GM19463 (cell line): ENCODE results near the gene ACSS2.

Experiments
- ATAC-seq: cut with Tn5 transposase; IDR thresholded peaks from one replicate; pipeline ENCODE4 v1.9.1; 2021; ENCODE audit warnings: mild to moderate bottlenecking, moderate library complexity; ENCODE audit not compliant: unreplicated experiment

Gene ACSS2

GRCh38 chr20:34945315-34946077, 69.1 kb downstream of the ACSS2 start:
- ATAC-seq, result no peak

DNA sequence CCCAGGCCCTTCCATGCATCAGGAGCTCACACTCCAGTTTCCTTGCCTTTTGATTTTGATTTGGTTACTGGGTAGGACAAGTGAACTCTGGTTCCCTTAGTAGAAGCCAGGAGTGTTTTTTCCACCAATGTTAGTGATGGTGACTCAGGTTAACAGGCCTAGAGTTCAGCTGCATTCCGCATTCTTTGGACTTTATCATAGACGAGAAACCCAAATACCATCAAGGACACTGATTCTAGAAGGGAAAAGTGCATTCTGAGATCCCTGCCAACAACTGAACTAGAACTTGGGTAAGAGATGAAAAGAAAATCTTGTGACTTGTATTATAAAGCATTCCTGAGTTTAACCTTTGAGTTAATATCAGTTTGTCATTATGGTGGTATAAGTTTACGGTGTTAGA, 70.2 kb downstream of the ACSS2 start:
- ATAC-seq, result no peak

GRCh38 chr20:34947336-34947735, 70.9 kb downstream of the ACSS2 start:
- ATAC-seq, result no peak

GRCh38 chr20:34948030-34948429, 71.6 kb downstream of the ACSS2 start:
- ATAC-seq, result no peak

- no peak for ATAC-seq
Observed at GRCh38 chr20:34949120-34949519, 72.7 kb downstream of the ACSS2 start.

GRCh38 chr20:34951252-34951651, 74.8 kb downstream of the ACSS2 start:
- no peak for ATAC-seq

DNA sequence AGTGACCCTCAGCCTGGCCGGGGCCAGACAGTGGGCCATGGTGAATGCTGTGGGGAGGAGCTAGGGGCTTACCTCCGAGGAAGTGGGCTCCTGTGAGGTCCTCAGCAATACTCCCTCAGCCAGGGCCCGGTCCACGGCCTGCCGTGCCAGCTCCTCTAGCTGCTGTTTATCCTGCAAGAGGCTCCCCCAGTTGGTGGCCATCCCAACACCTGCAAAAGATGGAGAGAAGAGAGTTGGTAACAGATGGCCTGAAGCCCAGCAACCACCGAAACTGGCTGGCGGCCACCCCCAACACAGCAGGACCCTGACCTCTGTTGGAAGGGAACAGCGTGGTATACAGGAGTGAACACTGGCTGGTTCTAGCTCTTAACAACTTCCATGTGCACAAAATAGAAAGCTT, 75.2 kb downstream of the ACSS2 start:
- no peak for ATAC-seq

DNA sequence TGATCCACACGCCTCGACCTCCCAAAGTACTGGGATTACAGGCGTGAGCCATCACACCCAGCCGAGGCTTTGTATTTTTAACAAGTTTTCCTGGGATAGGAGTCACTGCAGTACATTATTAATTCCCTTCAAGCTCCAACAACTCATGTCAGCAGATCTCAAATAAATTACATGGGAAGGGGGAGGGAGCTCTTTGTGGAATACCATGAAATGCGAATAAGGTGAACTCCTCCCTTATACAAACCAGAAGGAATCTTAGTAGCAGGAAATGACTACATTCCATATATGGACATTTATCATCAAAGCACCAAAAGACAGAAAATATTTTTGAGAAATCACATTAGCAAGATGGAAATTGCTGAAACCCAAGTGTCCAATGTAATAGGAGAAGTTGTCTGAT, 76.3 kb downstream of the ACSS2 start:
- ATAC-seq, result no peak

- no peak for ATAC-seq
Observed at GRCh38 chr20:34953960-34954359, 77.5 kb downstream of the ACSS2 start.

- ATAC-seq, result no peak
Observed at GRCh38 chr20:34954904-34955230, 78.5 kb downstream of the ACSS2 start.

DNA sequence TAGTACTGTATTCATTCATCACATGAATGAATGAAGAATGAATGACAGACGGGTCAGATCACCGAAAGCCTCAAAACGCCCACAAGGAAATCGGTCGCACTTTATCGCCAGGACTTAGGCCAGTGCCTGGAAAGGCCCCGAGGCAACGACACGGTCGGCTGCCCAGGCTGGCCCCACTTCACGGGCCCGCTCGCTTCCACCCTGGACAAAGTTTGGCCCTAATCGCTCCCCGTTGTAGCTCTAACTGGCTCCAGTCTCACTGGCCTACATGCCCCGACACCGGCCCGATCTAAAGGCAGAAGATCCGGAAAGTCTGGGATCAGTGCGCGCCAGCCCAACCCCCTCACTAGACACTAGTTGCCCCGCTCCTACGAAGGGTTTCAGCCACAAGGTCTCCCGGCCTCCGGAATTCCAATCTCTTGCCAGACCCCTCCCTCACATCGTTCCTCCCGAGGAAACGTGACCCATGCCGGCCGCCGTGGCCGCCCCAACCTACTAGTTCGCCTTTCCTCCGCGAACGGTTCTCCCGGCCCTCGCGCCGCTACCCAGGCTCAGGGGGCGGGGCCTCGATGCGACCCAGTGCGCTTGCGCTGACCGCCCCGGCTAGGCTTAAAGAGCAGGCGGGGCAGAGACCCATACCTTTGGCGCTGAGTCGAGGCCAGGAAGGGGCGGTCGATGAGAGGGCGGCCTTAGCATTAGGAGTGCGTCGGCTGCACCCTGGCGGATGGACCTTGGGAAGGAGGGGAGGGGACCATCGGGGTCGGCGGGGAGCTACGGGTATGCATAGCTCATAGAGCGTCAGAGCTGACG, 79.0 kb downstream of the ACSS2 start, which contains the start of the genes GSS and MYH7B:
Gene GSS, minus strand, starts transcription at position 576 of the 810 bp plus-strand sequence. CDS start 3,954 bp downstream, outside the sequence.
Gene MYH7B, plus strand, starts transcription at position 638 of the 810 bp plus-strand sequence. CDS start 22,138 bp downstream, outside the sequence.
- ATAC-seq, result peak; percentile 90

DNA sequence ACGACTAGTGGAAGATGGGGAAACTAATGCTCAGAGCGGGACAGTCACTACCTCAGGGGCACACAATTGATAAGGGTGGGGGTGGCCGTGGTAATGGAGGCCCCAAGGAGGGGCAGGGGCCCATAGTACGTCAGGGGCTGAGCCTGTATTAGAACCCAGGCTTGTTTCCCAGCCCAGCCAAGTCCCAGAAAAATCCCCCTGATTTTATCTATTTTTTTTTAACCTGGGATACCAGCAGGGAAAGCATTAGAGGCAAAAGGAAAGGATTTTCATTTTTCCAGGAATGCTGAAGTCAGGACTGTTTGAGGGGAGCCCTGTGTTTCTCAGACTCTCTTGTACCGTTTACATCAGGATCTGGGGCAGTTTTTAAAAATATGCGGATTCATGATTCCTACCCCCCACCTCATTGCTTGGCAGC, 79.6 kb downstream of the ACSS2 start:
- no peak for ATAC-seq

- no peak for ATAC-seq
Observed at GRCh38 chr20:34956751-34957472, 80.5 kb downstream of the ACSS2 start.

DNA sequence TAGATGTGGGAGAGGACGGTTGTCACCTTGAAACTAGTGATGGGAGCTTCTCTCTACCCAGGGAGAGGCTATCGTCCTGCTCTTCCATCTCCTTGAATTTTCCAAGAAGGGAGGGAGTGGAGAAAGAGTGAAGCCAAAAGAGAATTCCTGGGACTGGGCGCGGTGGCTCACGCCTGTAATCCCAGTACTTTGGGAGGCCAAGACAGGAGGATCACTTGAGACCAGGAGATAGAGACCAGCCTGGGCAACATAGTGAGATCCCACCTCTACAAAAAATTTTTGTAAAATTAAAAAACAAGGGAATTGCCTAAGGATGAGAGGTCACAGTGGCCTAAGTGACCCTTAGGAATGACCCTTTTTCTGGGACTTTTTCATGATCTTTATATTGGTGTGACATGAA, 88.1 kb downstream of the ACSS2 start:
- ATAC-seq, result no peak

GRCh38 chr20:34965051-34965450, 88.6 kb downstream of the ACSS2 start:
- no peak for ATAC-seq

GRCh38 chr20:34967421-34967820, 91.0 kb downstream of the ACSS2 start:
- no peak for ATAC-seq

GRCh38 chr20:34968042-34968775, 91.8 kb downstream of the ACSS2 start:
- no peak for ATAC-seq

- ATAC-seq, result no peak
Observed at GRCh38 chr20:34970193-34970840, 93.9 kb downstream of the ACSS2 start.

DNA sequence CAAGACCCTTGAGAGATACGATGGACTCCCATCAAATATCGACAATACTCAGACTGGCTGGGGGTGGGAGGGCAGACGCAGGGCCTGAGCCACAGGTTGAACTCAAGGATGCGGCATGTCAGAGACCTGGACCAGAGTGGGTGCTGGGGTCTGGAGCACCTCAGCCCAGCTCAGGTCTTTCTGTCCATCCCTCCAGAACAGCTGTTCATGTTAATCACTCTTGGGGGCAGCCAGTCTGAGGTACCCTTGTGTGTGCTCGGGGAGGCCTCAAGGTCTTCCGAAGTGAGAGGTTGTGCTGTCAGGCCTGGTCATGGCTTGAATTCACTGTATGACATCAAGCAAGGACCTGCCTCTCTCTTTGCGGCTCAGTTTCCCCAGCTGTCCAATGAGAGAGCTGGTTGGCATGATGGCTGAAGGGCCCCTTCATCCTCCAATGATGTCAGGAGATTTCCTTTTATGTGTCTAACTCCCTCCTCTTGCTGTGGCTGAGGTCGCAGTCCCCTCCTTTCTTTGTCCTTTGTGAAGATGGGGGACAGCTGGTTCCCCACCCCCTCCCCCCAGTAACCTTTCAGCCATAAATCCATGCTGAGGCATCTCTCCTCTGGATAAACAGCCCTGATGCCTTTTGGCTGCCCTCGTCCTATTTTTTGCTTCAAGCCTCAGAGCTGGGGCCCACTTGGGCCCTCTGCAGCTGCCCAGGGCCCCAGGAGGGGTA, 94.6 kb downstream of the ACSS2 start:
- ATAC-seq, result no peak
